HK-2 (cell line): ENCODE results near the gene CMTM6.
"Not testable (repeated sequence)": the region's sequence is repeated elsewhere in the genome, so short reads cannot be mapped to it uniquely, and the experiment has no call there.

Experiments
- DNase-seq: peaks from one replicate; pipeline ENCODE4 v3.0.0-alpha.2; 2018; ENCODE audit not compliant: unreplicated experiment

Gene CMTM6

GRCh38 chr3:32466808-32467207 is 35.8 kb downstream of the CMTM6 start:
- DNase-seq: not testable (repeated sequence)

- DNase-seq: not testable (repeated sequence)
These were observed 37.9 kb downstream of the CMTM6 start for GRCh38 chr3:32464726-32465125.

- DNase-seq: not testable (repeated sequence)
These were observed 39.2 kb downstream of the CMTM6 start for GRCh38 chr3:32463415-32463814.

GRCh38 chr3:32462191-32462986 is 40.3 kb downstream of the CMTM6 start:
- not testable (repeated sequence) for DNase-seq

- DNase-seq: not testable (repeated sequence)
These were observed 41.7 kb downstream of the CMTM6 start for GRCh38 chr3:32460817-32461496.

- DNase-seq: no peak
These were observed 42.5 kb downstream of the CMTM6 start for GRCh38 chr3:32460031-32460749.

- DNase-seq: no peak
These were observed 43.2 kb downstream of the CMTM6 start for GRCh38 chr3:32459450-32459849.

- DNase-seq: no peak
These were observed 44.6 kb downstream of the CMTM6 start for GRCh38 chr3:32457971-32458471.

- no peak for DNase-seq
These were observed 46.1 kb downstream of the CMTM6 start for GRCh38 chr3:32456429-32457130.

GRCh38 chr3:32455609-32456428 is 46.8 kb downstream of the CMTM6 start:
- DNase-seq: no peak

GRCh38 chr3:32454731-32455608 is 47.7 kb downstream of the CMTM6 start:
- no peak for DNase-seq

- DNase-seq: no peak
These were observed 48.5 kb downstream of the CMTM6 start for GRCh38 chr3:32454111-32454510.

- no peak for DNase-seq
These were observed 49.3 kb downstream of the CMTM6 start for GRCh38 chr3:32453346-32453745.

GRCh38 chr3:32452009-32452408 is 50.6 kb downstream of the CMTM6 start:
- DNase-seq: no peak

GRCh38 chr3:32450992-32451659 is 51.5 kb downstream of the CMTM6 start:
- no peak for DNase-seq

- no peak for DNase-seq
These were observed 52.2 kb downstream of the CMTM6 start for GRCh38 chr3:32450426-32450825.

GRCh38 chr3:32449691-32450090 is 53.0 kb downstream of the CMTM6 start:
- DNase-seq: no peak

GRCh38 chr3:32448686-32449474 is 53.8 kb downstream of the CMTM6 start:
- DNase-seq: no peak
